ENCODE data around the gene ACTN1. TPM values are rescaled to one million over a fixed set of nuclear protein-coding genes. Genes with fewer than 3 reads are reported as not detected.

ACTN1 gene
- total RNA-seq, 2 experiments from 2014 or later: 51.4 to 56.1 TPM

- ChIA-PET CTCF (interaction anchor here (0.8 to 3.9 kb wide), 11 partner anchors 9 to 168 kb away, joined by 3 to 22 read pairs (median 7); no protein-coding TSS in a partner anchor), POLR2A (interaction anchor here (0.6 to 2.2 kb wide), 6 partner anchors 9 to 38 kb away, joined by 3 to 5 read pairs (median 3); no protein-coding TSS in a partner anchor)
- Mint-ChIP-seq H3K9me3 (ENCODE audit: insufficient read depth) (no peaks in the 10 kb centered on the region), H3K27ac (peak overlapping the region; percentile 42), H3K27me3 (ENCODE audit: low read depth) (no peaks in the 10 kb centered on the region), H3K4me1 (ENCODE audit: low read depth) (peaks cover 51% of the 10 kb centered on the region), H3K36me3 (ENCODE audit: low read depth) (peaks cover 2% of the 10 kb centered on the region), H3K4me3 (no peak overlapping the region)
- ATAC-seq (no peak), DNase-seq (no peak)
Observed at GRCh38 chr14:68939181-68939892, 39.8 kb downstream of the ACTN1 start.

- ChIA-PET POLR2A (interaction anchor here (0.6 to 2.2 kb wide), 7 partner anchors 10 to 1207 kb away, joined by 3 to 5 read pairs (median 3); no protein-coding TSS in a partner anchor), CTCF (interaction anchor here (0.8 to 3.9 kb wide), 8 partner anchors 10 to 169 kb away, joined by 3 to 22 read pairs (median 8); no protein-coding TSS in a partner anchor)
- H3K4me3 Mint-ChIP-seq: no peak overlapping the region
- DNase-seq (no peak), ATAC-seq (no peak)
- H3K27ac Mint-ChIP-seq: peak overlapping the region; percentile 61
- H3K36me3 Mint-ChIP-seq (ENCODE audit: low read depth): peaks cover 2% of the 10 kb centered on the region
- peaks cover 50% of the 10 kb centered on the region for H3K4me1 Mint-ChIP-seq (ENCODE audit: low read depth)
- no peaks in the 10 kb centered on the region for H3K27me3 Mint-ChIP-seq (ENCODE audit: low read depth)
- H3K9me3 Mint-ChIP-seq (ENCODE audit: insufficient read depth): no peaks in the 10 kb centered on the region
Observed at GRCh38 chr14:68938271-68939150, 40.6 kb downstream of the ACTN1 start.

DNA sequence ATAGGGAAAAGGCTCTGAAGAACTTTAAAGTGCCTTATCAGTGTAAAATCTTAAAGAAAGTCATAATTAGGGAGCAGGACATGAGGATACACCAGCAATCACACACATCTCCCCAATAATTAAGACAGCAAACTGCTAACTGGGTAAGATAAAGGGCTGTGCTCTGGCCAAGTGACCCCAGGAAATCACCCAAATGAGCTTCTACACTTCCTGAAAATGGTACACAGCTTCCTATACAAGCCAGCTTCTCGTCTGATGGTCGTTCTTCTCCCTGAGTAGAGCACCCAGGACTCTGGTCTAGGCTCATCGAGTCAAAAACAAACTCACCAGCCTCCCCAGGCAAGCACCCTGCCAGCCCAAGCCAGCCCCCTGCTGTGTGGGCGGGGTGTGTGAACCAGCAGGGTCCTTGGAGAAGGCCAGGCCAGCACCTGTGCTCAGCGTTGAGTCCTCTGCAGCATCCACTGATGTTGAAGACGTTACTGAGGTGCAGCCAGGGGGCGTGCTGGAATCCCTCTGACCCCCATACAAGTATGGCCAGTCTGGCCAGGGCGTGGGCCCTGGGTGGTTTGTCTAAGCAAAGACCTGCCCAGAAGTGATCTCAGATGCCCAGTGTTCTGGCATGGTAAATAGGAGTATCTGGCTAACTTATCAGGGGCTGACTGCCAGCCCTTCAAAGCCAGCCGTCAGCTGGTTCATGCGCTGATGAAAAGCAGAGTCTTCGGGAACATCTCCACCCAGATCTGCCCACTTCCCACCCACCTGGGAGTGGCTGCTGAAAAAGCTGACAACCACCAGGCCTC lies 41.4 kb downstream of the ACTN1 start:
- H3K4me3 Mint-ChIP-seq: no peak overlapping the region
- ATAC-seq (peak; percentile 62), DNase-seq (no peak)
- ChIA-PET POLR2A (interaction anchor here (0.7 to 2.2 kb wide), 5 partner anchors 9 to 1206 kb away, joined by 3 to 5 read pairs (median 3); no protein-coding TSS in a partner anchor), CTCF (interaction anchor here (0.7 to 3.9 kb wide), 9 partner anchors 8 to 42 kb away, joined by 3 to 22 read pairs (median 4); no protein-coding TSS in a partner anchor)
- no peaks in the 10 kb centered on the region for H3K9me3 Mint-ChIP-seq (ENCODE audit: insufficient read depth)
- H3K36me3 Mint-ChIP-seq (ENCODE audit: low read depth): peaks cover 2% of the 10 kb centered on the region
- H3K27ac Mint-ChIP-seq: peak overlapping the region; percentile 61
- H3K4me1 Mint-ChIP-seq (ENCODE audit: low read depth): peaks cover 50% of the 10 kb centered on the region
- H3K27me3 Mint-ChIP-seq (ENCODE audit: low read depth): no peaks in the 10 kb centered on the region

DNA sequence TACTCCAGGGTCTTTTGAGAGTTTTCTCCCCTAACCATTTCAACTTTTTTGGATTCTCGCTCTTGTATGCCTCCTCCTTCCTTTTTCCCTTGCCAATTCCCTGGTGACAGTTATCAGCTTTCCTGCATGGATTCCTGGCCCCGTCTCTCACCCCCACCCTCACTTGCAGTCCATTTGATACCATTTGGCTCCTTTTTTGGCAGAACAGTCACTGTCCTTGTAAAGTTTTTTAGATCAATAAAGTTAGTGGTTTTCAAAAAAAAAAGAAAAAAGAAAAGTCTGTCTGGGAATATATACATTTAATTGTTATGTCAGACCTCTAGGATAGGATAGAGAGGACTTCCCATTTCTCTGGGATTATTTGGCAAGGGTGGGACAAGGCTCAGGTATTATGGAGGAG lies 42.1 kb downstream of the ACTN1 start:
- H3K27ac Mint-ChIP-seq: no peak overlapping the region
- H3K4me3 Mint-ChIP-seq: no peak overlapping the region
- no peaks in the 10 kb centered on the region for H3K27me3 Mint-ChIP-seq (ENCODE audit: low read depth)
- DNase-seq (no peak), ATAC-seq (no peak)
- peaks cover 50% of the 10 kb centered on the region for H3K4me1 Mint-ChIP-seq (ENCODE audit: low read depth)
- POLR2A ChIA-PET: interaction anchor here (0.9 to 2.2 kb wide), 4 partner anchors 8 to 12 kb away, joined by 3 to 5 read pairs (median 4); no protein-coding TSS in a partner anchor
- peaks cover 2% of the 10 kb centered on the region for H3K36me3 Mint-ChIP-seq (ENCODE audit: low read depth)
- CTCF ChIA-PET: interaction anchor here (0.8 to 3.9 kb wide), 7 partner anchors 9 to 41 kb away, joined by 3 to 22 read pairs (median 4); no protein-coding TSS in a partner anchor
- H3K9me3 Mint-ChIP-seq (ENCODE audit: insufficient read depth): no peaks in the 10 kb centered on the region

DNA sequence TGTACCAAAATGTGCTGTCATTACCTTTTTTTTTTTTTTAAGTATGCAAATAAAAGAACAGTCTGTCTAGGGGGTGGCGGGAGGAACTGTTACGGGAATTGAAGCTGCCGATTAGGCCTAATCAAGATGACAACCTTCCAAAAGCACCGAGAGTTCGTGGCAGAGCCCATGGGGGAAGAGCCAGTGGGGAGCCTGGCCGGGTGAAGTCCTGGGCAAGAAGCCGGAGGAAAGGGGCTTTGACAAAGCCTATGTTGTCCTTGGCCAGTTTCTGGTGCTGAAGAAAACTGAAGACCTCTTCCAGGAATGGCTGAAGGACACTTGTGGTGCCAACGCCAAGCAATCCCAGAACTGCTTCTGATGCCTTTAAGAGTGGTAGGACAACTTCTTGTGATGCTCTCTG lies 42.6 kb downstream of the ACTN1 start:
- ChIA-PET CTCF (interaction anchor here (1.3 to 3.9 kb wide), 3 partner anchors 9 to 12 kb away, joined by 3 to 22 read pairs (median 8); no protein-coding TSS in a partner anchor), POLR2A (no interaction called here)
- no peaks in the 10 kb centered on the region for H3K27me3 Mint-ChIP-seq (ENCODE audit: low read depth)
- no peak overlapping the region for H3K27ac Mint-ChIP-seq
- H3K36me3 Mint-ChIP-seq (ENCODE audit: low read depth): peaks cover 2% of the 10 kb centered on the region
- DNase-seq: no peak
- no peaks in the 10 kb centered on the region for H3K9me3 Mint-ChIP-seq (ENCODE audit: insufficient read depth)
- H3K4me1 Mint-ChIP-seq (ENCODE audit: low read depth): peaks cover 51% of the 10 kb centered on the region
- H3K4me3 Mint-ChIP-seq: no peak overlapping the region
- no peak for ATAC-seq

DNA sequence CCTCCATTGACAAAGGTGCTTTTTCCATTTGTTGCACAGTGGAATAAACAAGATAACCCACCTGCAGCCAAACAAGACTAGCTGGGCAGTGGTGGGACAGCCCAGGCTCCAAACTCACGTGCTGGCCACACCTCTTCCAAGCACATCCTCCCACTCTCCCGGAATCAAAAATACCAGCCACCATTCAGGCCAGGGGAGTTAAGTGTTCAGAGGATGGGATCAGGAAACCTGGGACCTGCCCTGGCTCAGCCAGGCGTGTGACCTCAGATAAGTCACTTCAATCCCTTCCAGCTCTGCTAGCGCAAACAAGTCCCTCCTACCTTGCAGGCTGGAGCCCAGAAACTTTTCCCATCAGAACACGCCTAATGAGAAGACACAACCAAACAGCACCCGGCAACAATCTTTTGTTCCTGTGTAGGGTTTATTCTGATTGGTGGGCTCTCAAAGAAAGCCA lies 43.3 kb downstream of the ACTN1 start:
- DNase-seq (no peak), ATAC-seq (no peak)
- ChIA-PET CTCF (interaction anchor here (1.0 to 1.7 kb wide), 2 partner anchors 9 to 12 kb away, joined by 3 to 8 read pairs; no protein-coding TSS in a partner anchor), POLR2A (interaction anchor here (0.6 kb wide), 1 partner anchor 33 kb away, joined by 3 read pairs; no protein-coding TSS in a partner anchor)
- no peak overlapping the region for H3K4me3 Mint-ChIP-seq
- H3K36me3 Mint-ChIP-seq (ENCODE audit: low read depth): peaks cover 2% of the 10 kb centered on the region
- H3K9me3 Mint-ChIP-seq (ENCODE audit: insufficient read depth): no peaks in the 10 kb centered on the region
- peaks cover 54% of the 10 kb centered on the region for H3K4me1 Mint-ChIP-seq (ENCODE audit: low read depth)
- H3K27ac Mint-ChIP-seq: no peak overlapping the region
- no peaks in the 10 kb centered on the region for H3K27me3 Mint-ChIP-seq (ENCODE audit: low read depth)

DNA sequence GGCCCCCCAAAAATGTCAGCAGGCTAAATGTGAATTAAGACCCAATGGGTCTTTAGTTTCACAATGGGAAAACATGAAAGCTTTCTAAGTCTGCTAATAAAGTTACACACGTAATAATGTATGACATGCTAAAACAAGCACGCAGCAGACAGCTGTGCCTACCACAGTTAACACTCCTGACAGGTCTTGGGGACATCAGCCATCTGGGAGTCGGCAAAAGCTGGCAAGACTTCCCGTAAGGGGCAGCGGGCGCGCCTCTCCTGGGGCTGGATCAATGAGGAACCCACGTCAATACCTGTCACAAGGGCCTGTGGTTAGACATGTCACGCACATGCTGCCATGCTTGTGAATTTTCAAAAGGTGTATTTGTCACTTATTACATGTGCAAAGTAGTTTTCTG lies 45.0 kb downstream of the ACTN1 start:
- peaks cover 51% of the 10 kb centered on the region for H3K4me1 Mint-ChIP-seq (ENCODE audit: low read depth)

GRCh38 chr14:68932686-68933085 lies 46.4 kb downstream of the ACTN1 start:
- POLR2A ChIA-PET: interaction anchor here (1.0 kb wide), 1 partner anchor 23 kb away, joined by 3 read pairs; no protein-coding TSS in a partner anchor
- no peak overlapping the region for H3K27ac Mint-ChIP-seq
- no peaks in the 10 kb centered on the region for H3K27me3 Mint-ChIP-seq (ENCODE audit: low read depth)
- no peaks in the 10 kb centered on the region for H3K9me3 Mint-ChIP-seq (ENCODE audit: insufficient read depth)
- ATAC-seq (no peak), DNase-seq (no peak)
- peaks cover 51% of the 10 kb centered on the region for H3K4me1 Mint-ChIP-seq (ENCODE audit: low read depth)
- H3K36me3 Mint-ChIP-seq (ENCODE audit: low read depth): peaks cover 8% of the 10 kb centered on the region
- CTCF ChIA-PET: interaction anchor here (2.0 kb wide), 1 partner anchor 20 kb away, joined by 4 read pairs; no protein-coding TSS in a partner anchor
- H3K4me3 Mint-ChIP-seq: no peak overlapping the region

More for the DNA sequence above, 45.0 kb downstream of the ACTN1 start:
- ChIA-PET POLR2A (no interaction called here), CTCF (interaction anchor here (0.6 to 2.0 kb wide), 2 partner anchors 11 to 21 kb away, joined by 4 read pairs; no protein-coding TSS in a partner anchor)
- DNase-seq: no peak
- no peak overlapping the region for H3K27ac Mint-ChIP-seq
- no peaks in the 10 kb centered on the region for H3K27me3 Mint-ChIP-seq (ENCODE audit: low read depth)
- H3K4me3 Mint-ChIP-seq: no peak overlapping the region
- no peak for ATAC-seq
- no peaks in the 10 kb centered on the region for H3K9me3 Mint-ChIP-seq (ENCODE audit: insufficient read depth)
- H3K36me3 Mint-ChIP-seq (ENCODE audit: low read depth): peaks cover 4% of the 10 kb centered on the region

- H3K27me3 Mint-ChIP-seq (ENCODE audit: low read depth): no peaks in the 10 kb centered on the region
- H3K4me1 Mint-ChIP-seq (ENCODE audit: low read depth): peaks cover 53% of the 10 kb centered on the region
- ChIA-PET CTCF (no interaction called here), POLR2A (interaction anchor here (1.0 kb wide), 1 partner anchor 23 kb away, joined by 3 read pairs; no protein-coding TSS in a partner anchor)
- H3K36me3 Mint-ChIP-seq (ENCODE audit: low read depth): peaks cover 10% of the 10 kb centered on the region
- DNase-seq: no peak
- no peak overlapping the region for H3K4me3 Mint-ChIP-seq
- peak overlapping the region; percentile 43 for H3K27ac Mint-ChIP-seq
- no peak for ATAC-seq
- no peaks in the 10 kb centered on the region for H3K9me3 Mint-ChIP-seq (ENCODE audit: insufficient read depth)
Observed at GRCh38 chr14:68932231-68932630, 46.9 kb downstream of the ACTN1 start.

GRCh38 chr14:68931474-68932051 lies 47.5 kb downstream of the ACTN1 start:
- DNase-seq (no peak), ATAC-seq (no peak)
- Mint-ChIP-seq H3K4me3 (no peak overlapping the region), H3K4me1 (ENCODE audit: low read depth) (peaks cover 55% of the 10 kb centered on the region), H3K9me3 (ENCODE audit: insufficient read depth) (peaks cover 3% of the 10 kb centered on the region), H3K27me3 (ENCODE audit: low read depth) (no peaks in the 10 kb centered on the region), H3K27ac (no peak overlapping the region), H3K36me3 (ENCODE audit: low read depth) (peaks cover 17% of the 10 kb centered on the region)
- ChIA-PET POLR2A (interaction anchor here (1.0 kb wide), 1 partner anchor 24 kb away, joined by 3 read pairs; no protein-coding TSS in a partner anchor), CTCF (interaction anchor here (1.2 kb wide), 1 partner anchor 20 kb away, joined by 6 read pairs; no protein-coding TSS in a partner anchor)

Measured in activated CD8-positive, alpha-beta T cell treated with anti-CD3 and anti-CD28 coated beads, Interleukin-2, amount 10 ng/mL, durations not matched to agents 7 days and 5 days (primary cell).